HG03060 (cell line): ENCODE measurements around the gene AKT1.
"Not testable (repeated sequence)": the region's sequence is repeated elsewhere in the genome, so short reads cannot be mapped to it uniquely, and the experiment has no call there.

Experiments
- ATAC-seq: cut with Tn5 transposase; IDR thresholded peaks from one replicate; pipeline ENCODE4 v1.9.1; 2021; ENCODE audit warnings: low read depth, moderate number of reproducible peaks; ENCODE audit not compliant: unreplicated experiment

Gene AKT1

DNA sequence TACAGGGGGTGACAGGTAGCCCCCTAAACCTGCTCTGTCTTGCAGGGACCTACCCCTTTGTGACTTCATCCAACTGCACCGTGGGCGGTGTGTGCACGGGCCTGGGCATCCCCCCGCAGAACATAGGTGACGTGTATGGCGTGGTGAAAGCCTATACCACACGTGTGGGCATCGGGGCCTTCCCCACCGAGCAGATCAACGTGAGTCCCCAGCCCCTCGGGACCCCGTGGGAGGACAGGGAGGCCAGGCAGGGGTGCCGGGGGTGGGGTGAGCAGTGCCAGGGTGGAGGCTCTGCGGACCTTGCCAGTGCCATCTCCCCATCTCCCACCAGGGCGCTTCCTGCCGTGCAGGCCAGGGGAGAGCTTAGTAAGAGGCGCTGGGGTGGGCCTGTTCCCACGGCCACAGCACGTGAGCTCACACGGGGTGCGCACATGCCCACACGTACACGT lies 53.7 kb downstream of the AKT1 start:
- ATAC-seq = no peak

DNA sequence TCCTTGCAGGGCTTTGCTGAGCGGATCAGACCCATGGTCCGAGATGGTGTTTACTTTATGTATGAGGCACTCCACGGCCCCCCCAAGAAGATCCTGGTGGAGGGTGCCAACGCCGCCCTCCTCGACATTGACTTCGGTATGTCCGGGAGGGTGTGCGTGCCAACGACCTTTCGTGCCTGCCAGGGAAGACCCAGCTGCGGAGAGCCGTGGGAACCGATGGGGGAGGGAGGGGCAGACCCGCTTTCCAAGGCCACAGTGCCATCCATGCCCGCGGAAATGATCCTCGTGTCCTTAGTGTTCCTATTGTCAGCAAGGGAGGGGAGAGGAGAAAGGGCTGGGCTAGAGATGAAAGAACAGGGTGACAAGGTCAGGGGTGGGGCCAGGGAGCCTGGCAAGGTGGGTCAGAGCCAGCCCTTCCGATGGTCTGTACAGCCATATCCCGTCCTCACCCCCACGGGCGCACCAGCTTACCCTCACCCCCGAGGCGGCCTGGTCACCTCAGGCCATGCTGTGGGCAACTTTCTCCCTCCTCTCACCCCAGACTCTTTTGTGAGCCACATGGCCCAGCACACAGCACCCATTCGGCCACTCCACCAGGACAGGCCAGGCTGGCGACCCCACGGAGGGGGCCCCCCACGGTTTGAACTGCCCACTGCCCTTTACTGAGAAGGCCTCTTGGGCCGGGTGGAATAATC lies 54.3 kb downstream of the AKT1 start:
- ATAC-seq = no peak

DNA sequence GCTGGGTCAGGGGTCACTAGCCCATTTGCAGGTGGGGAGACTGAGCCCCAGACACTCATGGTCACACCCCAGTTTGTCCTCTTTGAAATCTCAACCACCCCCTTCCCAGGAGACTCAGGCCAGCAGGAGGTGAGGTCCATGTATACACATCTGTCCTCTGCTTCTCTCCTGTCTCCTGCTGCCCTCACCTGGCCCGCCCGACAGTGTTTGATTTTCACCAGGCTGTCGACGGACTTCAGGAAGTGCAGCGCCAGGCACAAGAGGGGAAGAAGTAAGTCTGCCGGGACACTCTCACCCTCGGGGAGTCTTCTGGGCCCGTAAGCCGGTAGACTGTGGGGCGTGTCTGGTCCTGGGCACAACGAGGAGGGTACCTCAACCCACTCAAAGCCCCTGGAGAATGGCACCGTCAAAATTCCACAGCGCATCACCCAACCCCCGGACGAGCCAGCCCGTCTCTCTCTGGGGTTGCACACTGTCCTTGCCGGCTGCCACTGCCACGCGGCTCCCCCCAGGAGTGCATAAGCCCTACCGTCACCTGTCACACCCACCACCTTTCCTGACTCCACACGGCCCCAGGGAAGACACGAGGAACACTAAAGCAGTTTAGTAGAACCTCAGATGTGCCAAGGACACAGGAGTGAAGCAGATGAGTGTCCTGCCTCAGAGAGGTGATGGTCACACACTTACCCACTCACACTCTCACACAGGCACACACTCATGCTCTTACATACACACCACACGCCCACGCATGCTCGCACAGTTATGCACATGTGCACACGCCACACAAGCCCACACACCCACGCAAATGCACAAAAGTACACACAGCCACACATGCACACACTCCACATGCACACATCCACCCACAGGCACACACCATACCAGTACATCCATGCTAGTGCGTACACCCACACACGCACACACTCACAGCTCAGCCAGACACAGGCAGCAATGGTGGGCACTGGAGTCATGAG lies 55.7 kb downstream of the AKT1 start:
- ATAC-seq = no peak

DNA sequence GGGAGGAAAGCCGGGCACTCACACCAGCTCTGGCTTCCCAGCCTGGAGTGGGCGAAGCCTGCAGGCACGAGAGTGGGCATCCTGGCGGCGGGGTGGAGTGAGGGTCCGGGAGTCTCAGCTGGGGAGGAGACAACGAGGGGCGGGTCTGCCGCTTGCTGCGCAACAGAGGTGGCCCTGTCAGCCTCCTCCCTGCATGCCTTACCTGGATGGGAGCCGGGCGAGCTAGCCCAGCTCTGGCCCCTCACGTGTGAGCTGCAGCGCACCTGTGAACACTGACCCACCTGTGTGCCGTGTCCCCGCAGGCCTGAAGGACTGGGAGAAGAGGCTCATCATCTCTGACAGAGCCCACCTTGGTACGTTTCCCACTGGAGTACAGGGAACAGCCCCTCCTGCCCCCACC lies 56.5 kb downstream of the AKT1 start:
- ATAC-seq = no peak

DNA sequence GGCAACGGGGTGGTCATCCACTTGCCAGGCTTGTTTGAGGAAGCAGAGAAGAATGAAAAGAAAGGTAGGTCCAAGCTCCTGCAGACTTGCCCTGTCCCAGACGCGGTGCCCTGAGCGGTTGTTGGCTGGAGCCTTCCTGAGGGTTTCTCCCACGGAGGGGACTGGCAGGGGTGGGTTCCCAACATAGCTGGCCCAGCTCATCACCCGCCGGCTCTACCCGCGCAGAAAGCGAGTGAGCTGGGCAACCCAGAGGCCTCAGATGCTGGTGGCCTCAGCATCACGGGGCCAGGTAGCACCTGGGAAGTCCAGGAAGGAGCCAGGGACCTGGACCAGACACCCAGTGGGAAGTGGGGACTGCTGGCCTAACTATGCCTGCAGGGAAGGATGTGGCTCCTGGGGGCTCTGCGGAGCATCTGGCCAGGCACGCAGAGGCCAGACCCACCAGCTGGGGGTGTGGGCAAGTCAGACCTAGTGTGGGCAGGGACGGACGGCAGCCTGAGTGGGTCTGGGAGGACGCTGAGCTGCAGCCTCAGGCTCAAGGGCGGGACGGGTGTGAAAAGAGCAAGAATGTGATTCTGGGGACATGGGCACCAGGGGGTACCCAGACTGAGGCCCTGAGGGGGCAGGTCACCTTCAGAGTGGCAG lies 57.1 kb downstream of the AKT1 start:
- ATAC-seq = no peak

DNA sequence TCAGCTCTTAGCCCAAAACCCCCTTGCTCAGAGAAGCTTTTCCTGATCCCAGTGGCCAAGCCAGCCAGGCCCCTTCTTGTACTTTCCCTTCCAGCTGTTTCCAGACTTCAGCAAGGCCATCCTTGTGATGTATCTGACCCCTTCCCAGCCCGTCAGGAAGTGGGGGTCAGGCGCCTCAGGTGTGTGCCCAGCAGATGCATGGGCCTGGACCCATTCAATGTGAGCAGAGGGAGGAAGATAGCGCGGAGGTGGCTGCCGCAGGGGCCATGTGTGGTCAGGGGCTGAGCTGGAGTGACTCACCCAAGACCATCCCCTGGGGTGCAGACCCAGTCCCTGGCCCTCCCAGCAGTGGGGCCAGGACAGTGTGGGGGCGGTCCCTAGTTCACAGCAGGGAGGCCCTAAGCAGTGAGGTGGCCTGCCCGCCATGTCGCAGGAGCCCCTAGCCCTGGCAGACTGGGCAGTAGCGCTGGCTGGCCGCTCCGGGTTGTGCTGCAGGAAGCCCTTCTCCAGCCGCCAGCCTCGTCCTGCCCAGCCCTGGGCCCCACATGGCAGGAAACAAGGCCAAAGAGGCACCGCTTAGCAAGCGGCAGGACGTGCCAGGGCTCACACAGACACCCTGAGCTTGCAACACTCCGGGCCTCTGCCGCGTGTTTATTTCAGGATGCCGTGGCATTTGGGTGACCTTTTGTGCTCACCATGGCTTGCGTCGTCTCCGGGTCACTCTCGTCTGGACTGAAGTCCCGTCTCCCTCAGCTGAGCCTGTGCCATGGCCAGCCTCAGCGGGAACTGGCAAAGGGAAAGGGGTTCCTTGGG lies 59.5 kb downstream of the AKT1 start:
- ATAC-seq = no peak

DNA sequence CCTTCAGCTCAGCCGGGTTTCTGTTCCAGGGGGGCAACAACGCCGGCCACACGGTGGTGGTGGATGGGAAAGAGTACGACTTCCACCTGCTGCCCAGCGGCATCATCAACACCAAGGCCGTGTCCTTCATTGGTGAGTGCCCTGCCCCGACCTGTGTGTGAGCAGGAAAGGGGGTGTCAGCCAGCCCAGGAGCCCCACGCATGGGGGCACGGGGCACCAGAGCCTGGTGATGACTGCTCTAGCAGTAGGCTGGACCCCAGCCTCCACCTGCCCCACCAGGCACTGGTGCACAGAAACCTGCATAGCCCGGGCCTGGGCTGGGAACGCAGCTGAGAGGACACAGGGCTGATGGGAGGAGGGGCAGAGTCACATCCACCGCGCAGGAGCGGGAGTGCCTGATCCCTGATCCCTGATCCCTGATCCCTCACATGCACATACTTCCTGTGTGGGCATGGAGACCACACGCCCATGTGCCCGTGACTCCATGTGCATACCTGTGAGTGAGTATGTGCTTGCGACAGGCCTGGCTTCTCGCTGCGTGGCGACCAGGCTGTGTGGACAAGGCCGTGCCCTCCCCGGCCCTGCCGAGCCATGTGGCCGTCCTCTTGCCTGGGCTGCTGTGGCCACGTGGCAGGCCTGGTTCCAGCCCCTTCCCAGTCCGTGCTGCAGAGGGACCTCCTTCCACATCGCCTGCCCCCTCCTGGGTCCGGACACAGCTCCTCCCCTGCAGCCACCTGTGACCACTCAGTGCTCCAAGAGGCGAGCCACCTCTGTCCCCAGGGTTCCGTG lies 60.4 kb downstream of the AKT1 start:
- ATAC-seq = no peak

DNA sequence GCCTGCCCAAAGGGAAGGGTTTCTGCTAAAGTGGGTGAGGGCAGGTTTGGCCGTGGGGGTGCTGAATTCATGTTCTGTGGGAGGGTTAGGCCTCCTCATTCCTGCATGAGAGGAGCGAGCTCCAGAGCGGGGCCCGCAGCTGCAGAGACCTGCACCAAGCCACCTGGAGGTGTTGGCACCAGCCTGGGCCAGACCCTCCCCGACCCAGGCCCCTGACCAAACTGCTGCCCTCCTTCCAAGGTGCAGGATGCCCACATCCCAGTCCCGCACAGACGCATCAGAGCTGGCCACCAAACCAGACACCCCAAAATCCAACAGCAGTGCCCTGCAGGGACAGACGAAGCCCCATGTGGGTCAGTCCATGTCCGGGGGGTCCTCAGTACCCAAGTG lies 61.0 kb downstream of the AKT1 start:
- no peak for ATAC-seq

DNA sequence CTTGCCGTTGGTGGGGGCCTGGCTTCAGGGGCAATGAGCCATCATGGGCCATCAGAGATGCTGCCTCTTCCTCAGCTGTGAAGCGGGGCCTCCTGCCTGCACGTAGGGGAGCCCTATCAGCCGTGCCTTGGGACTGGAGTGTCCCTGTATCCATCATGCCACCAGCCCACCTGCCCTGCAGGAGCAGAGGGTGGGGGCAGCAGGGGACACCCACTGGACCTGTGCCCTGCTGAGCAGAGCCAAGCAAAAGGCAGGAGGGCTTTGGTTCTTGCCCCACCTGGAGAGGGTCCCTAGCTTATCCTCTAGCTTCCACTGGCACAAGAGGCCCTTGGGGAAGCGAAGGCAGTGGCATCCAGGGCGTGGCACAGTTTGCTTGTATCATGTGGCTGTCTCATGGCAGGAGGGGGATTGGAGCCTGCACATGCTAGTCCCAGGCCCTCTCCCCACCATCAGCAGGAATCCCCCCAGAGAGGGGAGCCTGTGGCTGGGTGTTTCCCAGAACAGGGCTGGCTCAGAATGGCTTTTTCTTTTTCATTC lies 61.4 kb downstream of the AKT1 start:
- ATAC-seq = no peak

DNA sequence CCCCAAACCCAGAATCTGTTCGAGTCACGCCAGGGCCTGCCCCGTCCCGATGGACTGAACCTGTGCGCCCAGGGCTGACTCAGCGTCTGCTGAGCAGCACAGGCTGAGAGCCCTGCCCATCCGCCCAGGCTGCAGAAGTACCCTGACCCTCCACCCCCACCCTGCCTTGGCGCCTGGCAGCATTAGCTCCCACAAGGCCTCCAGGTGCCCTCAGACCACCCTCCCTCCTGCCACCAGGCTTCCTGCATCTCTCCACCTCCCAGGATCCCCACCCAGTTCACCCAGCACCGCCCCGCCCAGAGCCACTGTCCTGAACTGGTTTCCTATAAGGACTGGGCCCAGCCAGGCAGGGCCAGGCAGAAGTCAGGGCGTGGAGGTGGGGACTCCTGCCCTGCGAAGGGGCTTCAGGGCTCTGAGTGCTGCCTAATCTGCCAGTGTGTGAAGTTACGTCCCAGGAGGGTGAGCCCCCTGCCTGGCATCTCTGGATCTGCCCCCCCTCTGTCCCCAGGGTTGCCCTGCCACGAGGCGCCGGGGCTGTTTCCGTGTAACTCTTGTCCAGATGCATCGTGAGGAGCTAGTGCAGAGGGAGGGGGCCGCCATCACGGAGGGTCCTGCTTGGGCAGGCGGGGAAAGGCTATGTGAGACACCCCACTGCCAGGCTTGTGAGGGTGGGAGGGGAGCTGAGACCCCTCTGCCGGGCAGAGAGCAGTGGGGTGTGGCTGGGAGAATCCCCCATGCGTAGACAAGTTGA lies 62.4 kb downstream of the AKT1 start:
- ATAC-seq = no peak

DNA sequence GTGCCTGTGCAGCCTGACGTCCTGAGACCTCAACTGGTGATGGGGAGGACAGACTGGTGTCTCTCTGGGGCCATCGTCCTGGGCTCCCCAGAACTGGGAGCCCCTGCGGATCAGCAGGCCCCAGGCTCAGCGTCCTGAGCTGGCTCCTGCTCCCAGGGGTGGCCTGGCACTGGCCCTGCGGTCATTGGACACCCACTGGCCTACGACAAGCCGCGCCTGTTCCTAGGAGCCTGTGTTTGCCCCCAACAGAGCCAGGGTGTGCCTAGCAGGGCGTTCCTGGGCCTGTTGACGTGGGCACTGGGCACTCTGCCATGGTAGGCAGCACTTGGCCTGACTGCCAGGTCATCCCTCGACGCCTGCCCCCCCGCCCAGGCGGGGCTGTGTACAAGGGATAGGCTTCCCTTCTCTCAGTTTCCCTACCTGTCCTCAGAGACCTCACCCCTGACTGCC lies 63.2 kb downstream of the AKT1 start:
- ATAC-seq = no peak

DNA sequence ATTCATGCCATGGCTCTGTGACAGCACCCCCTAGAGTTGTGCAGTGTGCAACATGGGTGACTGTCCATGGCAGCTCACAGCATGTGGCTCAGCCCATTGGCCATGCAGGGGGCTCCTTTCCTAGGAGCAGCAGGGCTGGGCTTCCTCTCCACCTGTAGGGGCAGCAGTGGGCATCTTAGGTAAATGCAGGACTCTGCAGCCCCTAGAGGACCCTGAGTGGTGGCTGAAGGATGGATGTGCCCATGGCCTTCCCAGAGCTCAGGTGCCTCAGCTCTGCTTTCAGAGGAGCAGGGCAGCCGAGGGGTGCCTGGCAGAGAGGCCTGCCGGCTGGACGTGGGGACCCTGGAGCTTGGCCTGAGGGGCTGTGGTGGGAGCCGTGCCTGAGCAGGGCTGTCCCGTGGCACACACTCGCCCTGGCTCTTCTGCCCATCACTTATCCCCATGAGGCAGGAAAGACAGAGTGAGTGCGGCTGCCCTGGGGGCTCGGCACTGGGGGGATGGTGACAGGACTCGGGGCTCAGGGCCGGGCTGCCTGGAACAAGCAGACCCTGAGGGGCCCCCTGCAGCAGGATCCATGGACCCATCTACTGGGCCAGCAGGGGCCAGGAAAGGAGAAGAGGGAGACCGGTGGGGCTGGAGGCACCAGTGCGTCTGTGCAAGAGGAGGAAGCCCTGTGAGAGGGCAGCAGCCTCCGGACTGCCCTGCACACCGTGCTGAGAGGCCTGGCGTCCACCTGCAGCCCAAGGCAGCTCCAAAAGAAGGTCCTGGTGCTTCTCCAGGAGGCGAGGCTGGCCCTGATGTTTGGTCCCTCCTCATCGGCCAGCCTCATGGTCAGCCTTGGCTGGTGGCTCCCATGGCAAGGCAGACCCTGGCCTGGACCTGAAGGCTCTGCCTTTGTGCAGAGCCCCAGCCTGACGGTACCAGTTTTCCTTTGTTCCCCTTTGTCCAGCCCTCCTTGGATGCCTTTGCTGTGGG lies 63.9 kb downstream of the AKT1 start:
- ATAC-seq = no peak

DNA sequence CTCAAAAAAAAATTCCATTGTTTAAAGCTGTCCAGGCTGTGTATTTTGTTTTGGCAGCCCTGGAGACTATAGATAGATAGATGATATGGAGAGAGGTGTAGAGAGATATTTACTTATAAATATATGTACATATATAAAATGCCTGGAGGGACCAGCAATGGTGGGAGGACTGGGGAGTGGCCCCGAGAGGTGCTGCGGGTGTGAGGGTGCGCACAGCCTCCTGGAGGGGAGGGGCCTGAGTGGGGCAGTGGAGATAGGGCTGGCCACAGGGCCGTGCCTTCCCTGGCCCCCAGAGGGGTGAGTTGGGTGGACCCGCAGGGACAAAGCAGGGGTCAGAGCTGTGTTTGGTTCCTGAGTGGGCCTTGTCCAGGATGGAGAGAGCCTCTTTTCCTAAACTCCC lies 65.1 kb downstream of the AKT1 start:
- ATAC-seq = no peak

DNA sequence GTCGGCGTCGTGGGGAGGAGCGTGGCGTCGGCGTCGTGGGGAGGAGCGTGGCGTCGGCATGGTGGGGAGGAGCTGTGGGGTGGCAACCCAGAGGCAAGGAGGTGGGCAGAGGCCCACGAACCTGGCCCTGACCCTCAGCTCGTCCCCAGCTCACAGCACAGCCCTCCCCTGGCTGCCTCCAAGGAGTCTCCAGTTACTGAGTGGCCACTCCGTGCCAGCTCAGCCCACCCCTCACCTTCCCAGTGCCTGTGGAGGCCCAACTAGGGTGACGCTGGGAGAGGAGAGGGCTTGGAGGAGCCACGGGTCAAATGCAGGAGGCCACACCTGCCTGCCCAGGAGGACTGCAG lies 65.7 kb downstream of the AKT1 start:
- no peak for ATAC-seq

DNA sequence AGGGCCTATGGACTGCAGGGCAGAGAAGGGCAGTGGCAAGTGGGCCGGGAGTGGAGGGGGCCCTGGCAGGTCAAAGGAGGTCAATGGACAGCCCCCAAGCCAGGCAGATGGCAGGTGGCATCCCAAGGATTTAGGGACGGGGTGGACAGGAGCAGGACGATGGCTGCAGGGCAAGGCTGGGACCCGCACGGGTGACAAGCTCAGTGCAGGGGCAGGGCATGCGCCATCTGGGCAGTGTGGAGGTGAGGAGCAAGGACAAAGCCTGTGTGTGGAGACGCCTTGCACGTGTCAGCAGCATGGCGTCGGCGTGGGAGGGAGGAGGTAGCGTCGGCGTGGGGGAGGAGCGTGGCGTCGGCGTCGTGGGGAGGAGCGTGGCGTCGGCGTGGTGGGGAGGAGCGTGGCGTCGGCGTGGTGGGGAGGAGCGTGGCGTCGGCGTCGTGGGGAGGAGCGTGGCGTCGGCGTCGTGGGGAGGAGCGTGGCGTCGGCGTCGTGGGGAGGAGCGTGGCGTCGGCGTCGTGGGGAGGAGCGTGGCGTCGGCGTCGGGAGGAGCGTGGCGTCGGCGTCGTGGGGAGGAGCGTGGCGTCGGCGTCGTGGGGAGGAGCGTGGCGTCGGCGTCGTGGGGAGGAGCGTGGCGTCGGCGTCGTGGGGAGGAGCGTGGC lies 66.2 kb downstream of the AKT1 start:
- not testable (repeated sequence) for ATAC-seq

DNA sequence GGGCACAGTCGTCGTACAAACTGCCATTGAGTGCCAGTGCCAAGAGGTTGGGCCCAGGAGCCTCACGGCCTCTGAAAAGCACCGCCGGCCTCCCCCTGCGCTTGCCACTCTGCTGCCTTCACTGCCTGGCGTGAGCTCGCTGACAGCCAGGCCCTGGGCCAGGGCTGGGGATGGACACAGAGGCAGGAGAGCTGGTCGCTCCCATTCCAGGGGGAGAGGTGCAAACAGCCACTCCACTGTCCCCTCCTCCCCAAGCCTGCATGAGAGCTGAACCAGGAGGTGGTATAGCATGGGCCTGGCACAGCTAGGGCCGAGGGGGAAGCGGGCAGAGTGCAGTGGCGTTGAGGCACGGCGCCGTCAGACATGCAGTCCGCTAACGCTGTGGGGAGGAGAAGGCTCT lies 66.9 kb downstream of the AKT1 start:
- no peak for ATAC-seq
